NCI-H526 (cell line): ENCODE data around the gene CTDSPL2.
"Not testable (repeated sequence)": the region's sequence is repeated elsewhere in the genome, so short reads cannot be mapped to it uniquely, and the experiment has no call there.

Experiments
- DNase-seq, 2 experiments: peaks; one replicate each; lab custom pipeline; 2025; lab: John Stamatoyannopoulos, UW

The CTDSPL2 gene

DNA sequence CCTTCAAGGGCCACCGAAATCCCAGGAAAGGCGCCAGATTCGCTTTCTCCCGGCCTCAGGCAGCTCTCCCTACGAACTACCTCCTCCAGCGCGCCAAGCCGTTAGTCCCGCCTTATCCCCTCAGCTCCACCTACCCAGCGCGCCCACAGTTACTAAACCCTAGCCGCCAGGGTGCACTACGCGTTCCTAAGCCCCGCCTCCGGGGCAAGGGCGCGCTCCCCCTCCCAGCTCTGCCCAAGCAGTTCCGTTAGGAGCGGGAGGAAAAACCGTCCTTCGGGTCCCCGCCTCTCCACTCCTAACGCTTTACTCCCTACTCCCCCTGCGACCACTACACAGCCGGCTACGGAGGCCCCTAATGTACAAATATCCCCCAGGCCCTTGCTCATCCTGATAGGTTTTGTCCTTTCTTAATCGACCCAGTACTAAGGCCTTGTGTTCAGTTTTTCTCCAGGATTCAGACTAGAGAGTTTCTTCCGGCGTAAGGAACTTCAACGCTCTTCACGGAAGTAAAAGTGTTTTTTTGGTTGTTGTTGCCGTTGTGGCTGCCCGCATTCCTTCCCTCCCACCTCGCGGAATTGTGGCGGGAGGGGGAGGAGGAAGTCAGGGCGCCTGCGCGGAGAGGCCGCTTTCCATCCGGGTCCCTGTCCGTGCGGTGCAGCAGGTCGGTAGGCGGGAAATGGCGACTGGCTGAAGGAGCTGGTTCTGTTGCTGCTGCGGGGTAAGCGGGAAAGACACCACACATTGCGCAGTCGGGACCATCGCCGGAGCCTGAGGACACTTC lies at the start of gene CTDSPL2:
Gene CTDSPL2 (plus strand): TSS at position 655 of the 781 bp plus-strand sequence. CDS start 31,386 bp downstream, outside the sequence.
- DNase-seq = peak; percentile 98 to 99

DNA sequence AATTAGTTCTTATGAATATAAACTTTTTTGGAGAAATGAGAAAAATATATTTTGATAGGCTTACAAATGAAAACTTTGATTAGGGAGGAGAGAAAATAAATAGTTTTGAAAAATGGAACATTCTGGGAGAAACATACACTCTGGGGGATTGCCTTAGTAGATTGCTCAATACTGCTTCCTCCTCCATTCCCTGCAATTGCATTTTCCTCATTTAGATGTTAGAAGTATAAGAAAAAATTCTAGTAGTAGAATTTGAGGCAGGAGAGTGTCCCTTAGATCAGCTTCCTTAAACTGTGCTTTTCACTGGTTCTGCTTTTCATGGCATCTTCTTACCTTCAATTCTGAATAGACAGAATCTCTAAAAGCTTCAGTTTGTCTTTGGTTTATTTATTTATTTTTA lies 46.2 kb upstream of the CTDSPL2 start:
- no peak for DNase-seq

DNA sequence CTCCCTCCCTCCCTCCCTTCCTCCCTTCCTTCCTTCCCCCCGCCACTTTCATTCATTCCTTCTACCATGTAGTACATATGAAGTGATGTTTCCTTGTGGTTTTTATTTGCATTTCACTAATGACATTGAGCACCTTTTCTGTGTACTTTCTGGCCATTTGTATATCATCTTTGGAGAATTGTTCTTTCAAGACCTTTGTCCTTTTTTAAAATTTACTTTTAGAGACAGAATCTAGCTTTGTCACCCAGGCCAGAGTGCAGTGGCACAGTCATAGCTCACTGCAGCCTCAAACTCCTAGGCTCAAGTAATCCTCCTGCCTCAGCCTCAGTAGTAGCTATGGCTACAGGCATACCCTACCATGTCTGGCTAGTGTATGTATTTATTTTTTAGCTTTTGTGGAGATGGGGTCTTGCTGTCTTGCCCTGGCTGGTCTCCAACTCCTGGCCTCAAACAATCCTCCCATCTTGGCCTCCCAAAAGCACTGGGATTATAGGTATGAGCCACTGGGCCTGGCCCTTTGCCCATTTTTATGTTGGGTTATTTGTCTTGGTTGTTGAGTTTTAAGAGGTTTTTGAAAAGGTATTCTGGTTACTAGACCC lies 42.0 kb upstream of the CTDSPL2 start:
- DNase-seq = no peak

DNA sequence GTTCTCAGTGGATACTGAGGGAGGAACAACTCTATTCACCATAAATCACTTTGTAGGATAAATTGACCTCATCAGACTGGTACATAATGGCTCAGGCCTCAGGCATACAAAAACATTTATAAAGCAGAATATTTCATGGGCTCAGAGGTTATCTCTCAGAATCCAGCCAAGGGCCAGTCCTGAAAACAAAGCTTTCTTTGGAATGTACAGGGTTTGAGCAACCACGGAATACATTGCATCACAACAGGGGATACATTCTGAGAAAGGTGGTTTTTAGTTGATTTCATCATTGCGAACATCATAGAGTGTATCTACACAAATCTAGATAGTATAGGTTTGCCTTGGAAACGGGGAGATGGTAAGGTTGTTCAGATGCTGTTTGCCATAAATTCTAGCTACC lies 33.4 kb upstream of the CTDSPL2 start:
- no peak for DNase-seq

DNA sequence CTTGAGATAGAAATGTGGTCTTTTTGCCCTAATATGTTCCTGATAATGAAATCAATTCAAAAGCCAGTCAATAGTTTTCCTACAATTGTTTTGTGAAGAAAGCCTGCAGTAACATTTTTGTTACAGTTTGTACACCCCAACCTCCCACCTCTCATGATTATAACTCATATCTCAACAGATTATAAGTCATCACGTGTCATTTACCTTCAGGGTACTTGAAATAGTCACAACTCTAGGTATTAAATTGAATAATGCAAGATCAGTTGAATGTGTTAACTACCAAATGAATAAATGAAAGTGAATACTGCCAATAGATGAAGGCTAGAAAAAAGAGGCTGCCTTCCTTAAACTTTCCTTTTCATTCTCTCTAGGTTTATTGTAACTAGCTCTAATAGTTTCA lies 32.9 kb upstream of the CTDSPL2 start:
- no peak for DNase-seq

DNA sequence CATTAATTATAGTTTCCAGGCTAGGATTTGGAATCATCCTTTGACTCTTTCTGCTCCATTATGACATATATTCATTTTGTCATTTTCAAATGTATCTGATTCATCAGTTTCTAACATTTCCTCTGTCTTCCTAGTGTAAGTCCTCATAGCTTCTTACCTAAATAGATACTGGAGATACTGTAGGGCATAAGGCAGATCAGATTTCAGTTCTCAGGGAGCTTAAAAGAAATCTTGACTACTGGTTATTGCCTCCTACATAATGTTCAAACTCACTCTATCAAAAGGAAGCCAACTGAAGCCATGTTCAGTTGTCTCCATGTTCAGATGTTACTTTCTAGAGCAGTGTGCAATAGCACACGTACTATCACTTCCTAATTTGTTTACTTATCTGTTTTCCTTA lies 29.6 kb upstream of the CTDSPL2 start:
- no peak for DNase-seq

DNA sequence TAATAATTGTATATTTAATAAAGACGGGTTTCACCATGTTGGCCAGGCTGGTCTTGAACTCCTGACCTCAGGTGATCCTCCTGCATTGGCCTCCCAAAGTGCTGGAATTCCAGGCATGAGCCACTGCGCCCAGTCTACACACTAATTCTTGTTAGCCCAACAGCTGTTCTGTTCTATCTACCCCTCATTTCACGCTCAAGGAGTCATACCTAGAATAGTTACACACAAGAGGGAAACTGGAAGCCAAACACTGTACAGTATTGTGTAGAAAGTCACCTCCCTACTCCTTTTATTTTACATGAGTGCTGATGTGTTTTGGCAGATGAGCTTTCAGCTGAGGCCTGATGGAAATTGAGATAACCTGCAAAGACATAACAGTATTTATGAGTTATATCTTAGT lies 13.4 kb upstream of the CTDSPL2 start:
- DNase-seq = no peak

DNA sequence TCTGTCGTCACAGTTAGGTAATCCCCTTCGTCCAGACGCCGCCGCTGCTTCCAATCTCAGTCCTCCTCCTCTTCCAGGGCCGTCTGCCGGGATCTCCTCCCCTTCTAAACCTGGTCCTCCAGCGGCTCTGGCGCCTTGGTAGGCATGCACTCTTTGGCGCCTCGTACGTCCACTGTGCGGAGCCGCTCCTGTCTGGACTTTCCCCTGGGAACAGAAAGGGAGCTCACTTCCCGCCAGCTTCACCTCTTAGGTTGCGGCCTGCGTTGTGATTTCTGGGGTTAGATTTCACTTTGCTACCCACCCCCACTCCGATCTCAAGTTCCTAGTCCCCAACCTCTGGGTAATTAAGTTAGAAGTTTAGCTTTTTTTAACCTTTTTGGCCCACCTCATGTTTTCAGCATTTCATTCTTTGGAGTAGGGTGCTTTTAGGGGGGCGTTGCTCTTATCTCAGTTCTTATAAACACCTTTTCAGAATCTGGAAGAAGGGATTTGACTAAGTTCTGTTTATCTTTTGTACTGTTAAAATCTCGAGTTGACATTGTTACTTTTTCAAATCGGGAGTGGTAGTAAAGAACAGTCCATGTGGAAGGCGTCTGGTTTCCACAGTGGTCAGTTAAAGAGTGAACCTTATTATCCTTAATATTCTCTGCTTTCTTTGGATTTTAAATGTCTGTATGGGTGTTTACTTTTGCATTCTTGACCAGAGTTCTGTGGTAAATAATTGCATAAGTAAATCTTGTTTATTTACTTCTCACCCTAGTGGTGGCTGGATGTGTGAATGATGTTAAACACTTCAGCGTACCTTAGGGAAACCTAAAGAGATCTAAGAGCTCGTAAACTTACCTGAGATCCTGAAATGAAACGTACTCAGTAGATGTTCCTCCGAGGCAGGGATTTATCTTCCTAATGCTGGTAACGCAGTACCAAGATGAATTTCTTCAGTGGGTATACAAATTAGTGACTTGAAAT lies 611 bp downstream of the CTDSPL2 start:
- peak; percentile 84 to 90 for DNase-seq

DNA sequence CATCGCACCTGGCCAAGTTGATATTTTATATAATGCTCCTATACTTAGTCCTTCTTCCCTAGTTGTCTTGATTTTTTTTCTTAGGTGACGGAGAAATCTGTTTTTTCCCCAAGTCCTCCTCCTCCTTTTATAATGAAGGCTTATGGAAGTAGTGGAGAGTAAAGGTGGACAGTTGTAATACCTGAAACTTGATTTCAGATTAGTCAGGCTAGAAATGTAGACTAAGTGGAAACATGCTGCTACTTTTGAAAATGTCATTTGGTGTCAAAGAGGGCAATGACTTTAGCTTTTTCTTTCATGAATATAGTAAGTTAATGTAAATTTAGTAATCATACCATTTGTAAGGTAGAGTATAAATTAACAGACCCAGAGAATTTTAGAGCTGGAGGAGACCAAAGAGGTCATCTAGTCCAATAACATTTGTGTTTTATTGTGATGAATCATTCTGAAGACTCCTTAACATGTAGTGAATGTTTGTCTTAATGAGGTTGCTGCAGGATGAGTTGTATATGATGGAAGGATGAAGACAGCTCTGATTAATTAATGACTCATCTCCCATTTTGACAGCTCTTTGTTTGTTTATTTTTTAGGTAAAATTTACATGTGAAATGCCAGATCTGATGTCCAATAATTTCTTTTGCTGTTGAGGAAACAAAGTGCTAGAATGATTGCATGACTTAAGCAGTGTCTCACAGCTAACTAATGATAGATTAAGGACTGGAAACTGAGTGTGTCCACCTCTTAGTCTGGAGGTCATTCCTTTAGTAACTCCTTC lies 8.7 kb downstream of the CTDSPL2 start:
- no peak for DNase-seq

DNA sequence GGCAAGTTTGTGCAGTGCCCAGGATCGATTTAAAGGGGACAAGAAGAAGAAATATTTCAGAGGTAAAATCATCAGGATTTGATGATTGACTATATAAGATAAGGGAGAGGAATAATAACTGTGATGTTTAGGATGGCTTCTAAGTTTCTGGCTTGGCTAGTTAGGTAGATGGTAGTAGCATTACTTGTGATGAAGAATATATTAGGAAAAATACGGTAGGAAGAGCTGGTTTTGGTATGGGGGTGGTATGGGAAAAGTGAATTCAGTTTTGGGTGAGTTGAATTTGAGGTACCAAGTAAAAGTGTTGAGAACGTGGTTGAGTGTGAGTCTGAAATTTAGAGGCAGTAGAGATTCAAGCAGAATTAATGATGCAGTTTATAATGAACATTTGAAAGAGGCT lies 11.0 kb downstream of the CTDSPL2 start:
- DNase-seq = no peak

DNA sequence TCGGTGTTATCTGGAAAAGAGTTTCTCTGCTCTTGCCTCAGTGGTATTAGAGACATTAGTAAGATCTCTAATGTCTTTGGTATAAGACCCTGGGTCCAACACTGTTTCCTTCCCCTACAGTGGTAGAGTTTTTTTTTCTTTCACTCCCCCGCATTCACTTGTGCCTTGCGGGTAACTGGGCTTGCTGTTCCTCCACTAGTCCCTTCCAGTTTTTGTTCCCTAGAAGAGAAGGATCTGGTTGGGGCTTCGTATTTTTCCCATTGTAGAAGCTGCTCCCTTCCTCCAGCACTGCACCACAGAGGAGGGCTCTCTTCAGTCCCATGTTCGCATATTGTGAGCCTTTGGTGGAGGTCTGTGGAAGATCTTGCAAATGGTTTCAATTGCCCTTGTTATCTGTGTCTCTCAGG lies 13.7 kb downstream of the CTDSPL2 start:
- no peak for DNase-seq

DNA sequence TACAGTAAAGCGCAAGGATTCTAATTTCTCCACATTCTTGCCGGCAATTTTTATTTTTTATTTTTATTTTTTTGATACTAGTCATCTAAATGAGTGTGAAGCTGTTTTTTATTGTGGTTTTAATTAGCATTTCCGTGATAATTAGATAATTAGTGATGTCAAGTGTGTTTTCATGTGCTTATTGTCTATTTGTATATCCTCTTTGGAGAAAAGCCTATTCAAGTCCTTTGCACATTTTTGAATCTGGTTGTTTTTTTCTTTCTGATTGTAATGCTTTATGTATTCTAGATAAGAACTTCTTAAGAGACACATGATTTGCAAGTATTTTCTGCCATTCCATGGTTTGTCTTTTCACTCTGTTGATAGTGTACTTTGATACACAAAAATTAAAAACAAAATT lies 16.1 kb downstream of the CTDSPL2 start:
- DNase-seq = no peak

DNA sequence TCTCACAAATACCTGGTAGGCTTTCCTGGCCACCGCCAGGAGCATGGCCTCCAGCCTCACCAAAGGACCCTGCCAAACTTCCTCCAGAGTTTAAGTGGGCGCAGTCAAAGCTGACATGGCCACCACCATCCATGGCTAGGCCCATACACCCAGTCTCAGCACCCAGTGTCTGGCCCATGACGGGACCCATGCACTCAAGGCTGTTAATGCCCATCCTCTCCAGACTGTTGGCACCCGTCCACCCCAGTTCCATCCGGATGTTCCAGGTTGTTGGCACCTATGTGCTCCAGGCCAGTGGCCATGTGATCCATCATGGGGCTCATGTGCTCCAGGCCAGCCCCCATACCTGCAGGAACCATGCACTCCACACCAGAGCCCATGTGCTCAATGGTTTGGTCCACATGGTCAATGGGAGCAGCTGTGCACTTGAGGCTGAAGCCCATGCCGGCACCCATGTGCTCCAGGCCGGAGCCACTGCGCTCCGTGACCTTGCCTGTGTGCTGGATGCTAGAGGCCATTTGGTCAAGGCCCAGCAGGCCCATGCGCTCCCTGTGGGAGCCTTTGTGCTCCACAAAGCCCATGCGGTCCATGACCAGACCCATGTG lies 20.4 kb downstream of the CTDSPL2 start:
- DNase-seq = no peak

DNA sequence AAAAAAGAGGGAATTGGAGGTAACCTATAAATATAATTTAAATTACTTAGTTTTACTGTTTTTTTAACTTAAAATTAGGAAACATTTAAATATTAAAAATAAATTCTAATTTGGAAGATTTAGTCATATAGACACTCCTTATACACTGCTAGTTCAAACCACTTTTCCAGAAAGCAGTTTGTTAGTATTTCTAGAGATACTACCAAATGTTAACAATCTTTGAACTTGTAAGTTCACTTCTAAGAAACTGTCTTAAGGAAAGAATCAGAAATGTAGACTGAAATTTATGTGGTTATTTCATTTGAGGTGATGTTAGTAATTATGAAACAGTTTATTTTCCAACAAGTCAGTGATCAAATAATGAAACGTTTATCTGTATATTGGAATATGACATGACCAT lies 22.7 kb downstream of the CTDSPL2 start:
- DNase-seq = no peak

DNA sequence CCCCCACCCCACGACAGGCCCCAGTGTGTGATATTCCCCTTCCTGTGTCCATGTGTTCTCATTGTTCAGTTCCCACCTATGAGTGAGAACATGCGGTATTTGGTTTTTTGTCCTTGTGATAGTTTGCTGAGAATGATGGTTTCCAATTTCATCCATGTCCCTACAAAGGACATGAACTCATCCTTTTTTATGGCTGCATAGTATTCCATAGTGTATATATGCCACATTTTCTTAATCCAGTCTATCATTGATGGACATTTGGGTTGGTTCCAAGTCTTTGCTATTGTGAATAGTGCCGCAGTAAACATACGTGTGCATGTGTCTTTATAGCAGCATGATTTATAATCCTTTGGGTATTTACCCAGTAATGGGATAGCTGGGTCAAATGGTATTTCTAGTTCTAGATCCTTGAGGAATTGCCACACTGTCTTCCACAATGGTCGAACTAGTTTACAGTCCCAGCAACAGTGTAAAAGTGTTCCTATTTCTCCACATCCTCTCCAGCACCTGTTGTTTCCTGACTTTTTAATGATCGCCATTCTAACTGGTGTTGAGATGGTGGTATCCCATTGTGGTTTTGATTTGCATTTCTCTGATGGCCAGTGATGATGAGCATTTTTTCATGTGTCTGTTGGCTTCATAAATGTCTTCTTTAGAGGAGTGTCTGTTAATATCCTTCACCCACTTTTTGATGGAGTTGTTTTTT lies 26.3 kb downstream of the CTDSPL2 start:
- DNase-seq = not testable (repeated sequence)

DNA sequence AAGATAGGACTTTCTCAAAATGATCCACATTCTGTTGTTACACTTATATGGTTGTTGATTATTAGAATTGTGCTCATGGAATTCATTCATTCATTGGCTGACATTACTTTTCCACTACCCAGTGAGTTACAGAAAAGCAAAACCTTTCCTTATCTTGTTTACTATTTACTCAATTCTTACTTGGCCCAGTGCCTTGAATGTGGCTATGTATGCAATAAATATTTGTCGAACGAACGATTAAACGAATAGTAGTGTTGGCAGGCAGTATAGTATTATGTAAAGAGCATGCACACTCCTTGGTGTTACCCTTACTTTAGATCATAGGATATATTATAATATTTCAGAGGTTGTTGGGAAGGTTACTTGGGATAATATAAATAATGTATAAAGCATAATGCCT lies 31.0 kb downstream of the CTDSPL2 start:
- DNase-seq = no peak

DNA sequence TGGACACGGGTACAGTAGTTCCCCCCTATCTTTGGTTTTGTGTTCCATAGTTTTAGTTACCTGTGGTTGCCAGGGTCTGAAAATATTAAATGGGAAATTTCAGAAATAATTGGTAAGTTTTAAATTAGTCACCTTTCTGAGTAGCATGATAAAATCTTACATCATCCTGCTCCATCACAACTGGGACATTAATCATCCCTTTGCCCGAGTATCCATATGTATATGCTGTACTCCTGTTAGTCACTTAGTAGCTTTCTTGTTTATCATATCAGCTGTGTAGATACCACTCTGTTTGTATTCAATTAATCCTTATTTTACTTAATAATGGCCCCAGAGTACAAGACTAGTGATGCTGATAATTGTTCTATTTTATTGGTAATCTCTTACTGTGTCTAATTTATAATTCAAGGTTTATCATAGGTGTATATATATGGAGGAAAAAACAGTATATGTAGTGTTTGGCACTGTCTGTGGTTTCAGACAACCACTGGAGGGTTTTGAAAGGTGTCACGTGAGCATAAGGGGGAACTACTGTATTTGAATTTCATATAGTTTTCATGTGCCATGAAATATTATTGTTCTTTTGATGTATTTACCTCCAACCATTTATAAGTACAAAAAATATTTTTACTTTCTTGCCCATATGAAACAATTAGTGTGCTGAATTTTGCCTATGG lies 41.4 kb downstream of the CTDSPL2 start:
- DNase-seq = no peak

DNA sequence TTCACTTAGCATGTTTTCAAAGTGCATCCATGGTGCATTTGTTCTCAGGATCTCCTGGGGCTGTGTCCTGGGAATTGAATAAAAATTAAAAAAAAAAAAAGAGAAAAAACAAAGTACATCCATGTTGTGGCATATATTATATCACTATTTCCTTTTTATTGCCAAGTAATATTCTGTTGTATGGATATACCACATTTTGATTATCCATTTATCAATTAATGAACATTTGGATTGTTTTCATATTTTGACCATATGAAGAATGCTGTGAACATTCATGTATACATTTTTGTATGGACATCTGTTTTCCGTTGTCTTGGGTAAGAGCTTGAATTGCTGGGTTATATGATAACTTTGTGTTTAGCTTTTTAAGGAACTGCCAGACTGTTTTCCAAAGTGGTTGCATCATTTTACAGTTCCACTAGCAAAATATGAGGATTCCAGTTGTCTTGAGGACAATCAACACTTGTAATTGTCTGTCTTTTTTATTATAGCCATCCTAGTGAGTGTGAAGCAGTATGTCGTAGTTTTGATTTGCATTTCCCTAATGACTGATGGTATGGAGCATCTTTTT lies 44.5 kb downstream of the CTDSPL2 start:
- DNase-seq = no peak

DNA sequence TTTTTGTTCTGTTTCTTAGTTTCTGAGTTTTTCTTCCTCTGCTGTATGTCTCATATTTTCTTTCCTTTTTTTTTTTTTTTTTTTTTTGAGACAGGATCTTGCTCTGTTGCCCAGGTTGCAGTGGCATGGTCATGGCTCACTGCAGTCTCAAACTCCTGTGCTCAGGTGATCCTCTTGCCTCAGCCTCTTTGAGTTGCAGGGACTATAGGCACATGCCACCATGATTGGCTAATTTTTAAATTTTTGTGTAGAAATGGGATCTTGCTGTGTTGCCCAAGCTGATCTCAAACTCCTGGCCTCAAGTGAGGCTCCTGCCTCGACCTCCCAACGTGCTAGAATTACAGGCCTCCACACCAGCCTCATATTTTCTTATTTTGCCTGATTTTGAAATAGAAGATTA lies 51.9 kb downstream of the CTDSPL2 start:
- no peak for DNase-seq

DNA sequence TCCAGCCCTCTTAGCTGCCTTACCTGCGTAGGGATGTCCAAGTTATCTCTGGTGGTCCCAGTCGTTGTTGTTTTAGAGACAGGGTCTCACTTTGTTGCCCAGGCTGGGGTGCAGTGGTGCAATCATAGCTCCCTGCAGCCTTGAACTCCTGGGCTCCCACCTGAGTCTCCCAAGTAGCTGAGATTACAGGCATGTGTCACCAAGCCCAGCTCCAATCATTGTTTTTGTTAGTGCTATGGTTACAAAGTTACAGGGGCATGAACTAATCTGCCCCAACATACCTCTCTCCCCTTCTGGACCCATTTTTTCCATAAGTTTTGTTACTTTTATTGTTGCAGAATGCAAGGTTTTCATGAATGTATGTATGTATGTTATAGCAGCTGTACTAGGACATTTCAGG lies 54.7 kb downstream of the CTDSPL2 start:
- DNase-seq = no peak
